ENCODE data around the gene PRKAR1B.

DNA sequence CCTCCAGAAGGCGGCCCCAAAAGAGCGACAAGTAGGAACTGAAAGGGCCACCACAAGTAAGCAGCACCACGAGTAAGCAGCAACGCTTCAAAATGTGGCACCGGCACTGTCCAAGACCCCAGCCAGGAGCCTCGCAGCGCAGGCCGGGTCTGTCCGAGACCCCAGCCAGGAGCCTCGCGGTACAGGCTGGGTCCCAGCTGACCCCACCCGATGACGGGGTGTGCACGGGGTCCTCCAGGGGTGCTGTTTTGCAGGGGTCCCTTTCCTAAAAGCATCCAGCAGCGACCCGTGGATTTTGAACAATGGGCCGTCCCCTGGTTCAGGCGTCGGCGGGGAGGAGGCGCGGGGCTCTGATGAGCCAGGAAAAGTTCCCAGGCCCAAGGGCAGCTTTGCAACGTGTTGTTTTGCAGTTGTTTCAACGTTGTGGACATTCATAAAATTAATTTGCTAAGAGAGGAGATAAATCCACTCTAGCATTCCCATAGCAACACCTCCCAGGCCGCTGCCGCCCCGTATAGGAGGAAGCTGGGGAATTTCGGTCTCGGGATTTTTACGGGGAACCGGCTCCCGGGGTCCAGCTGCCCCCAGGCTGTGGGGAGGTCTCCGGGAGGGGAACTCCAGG is 155.9 kb downstream of the PRKAR1B start:
- TF ChIP-seq ZBTB7A (IDR thresholded peaks at IDR 0.05; ENCODE audit: low read depth): no peak
- no peak for TF ChIP-seq EP300 (IDR thresholded peaks at IDR 0.05; ENCODE audit: borderline replicate concordance)
- no peak for TF ChIP-seq TCF12 (IDR thresholded peaks at IDR 0.05; ENCODE audit: low read depth)
- TF ChIP-seq FOXM1 (IDR thresholded peaks at IDR 0.05; ENCODE audit: borderline replicate concordance, low read depth): no peak
- TF ChIP-seq USF1 (IDR thresholded peaks at IDR 0.05): no peak
- TF ChIP-seq TEAD4 (IDR thresholded peaks at IDR 0.05): no peak
- no peak for TF ChIP-seq RAD21 (IDR thresholded peaks at IDR 0.05; ENCODE audit: low read depth)
